ENCODE measurements around the gene SHLD2.
"Not testable (repeated sequence)": the region's sequence is repeated elsewhere in the genome, so short reads cannot be mapped to it uniquely, and the experiment has no call there.

SHLD2 gene

GRCh38 chr10:87094373-87095235 lies at the start of gene SHLD2, which contains the start of gene GLUD1:
Gene SHLD2 (plus strand): TSS chr10:87095206. CDS start chr10:87151355, 56,149 bp downstream.
Gene GLUD1 (minus strand): TSS chr10:87094843. CDS start chr10:87094769, 74 bp downstream.
- DNase-seq, result peak; percentile 97

GRCh38 chr10:87045434-87045938 lies 49.5 kb upstream of the SHLD2 start:
- DNase-seq, result no peak

GRCh38 chr10:87053111-87053510 lies 41.9 kb upstream of the SHLD2 start:
- DNase-seq, result no peak

GRCh38 chr10:87053577-87054181 lies 41.3 kb upstream of the SHLD2 start:
- no peak for DNase-seq

GRCh38 chr10:87054373-87055295 lies 40.4 kb upstream of the SHLD2 start:
- no peak for DNase-seq

- no peak for DNase-seq
Measured at GRCh38 chr10:87058171-87058570, 36.8 kb upstream of the SHLD2 start.

GRCh38 chr10:87059401-87059800 lies 35.6 kb upstream of the SHLD2 start:
- DNase-seq, result no peak

- no peak for DNase-seq
Measured at GRCh38 chr10:87060280-87060928, 34.6 kb upstream of the SHLD2 start.

- DNase-seq, result no peak
Measured at GRCh38 chr10:87064651-87065050, 30.4 kb upstream of the SHLD2 start.

GRCh38 chr10:87066178-87066577 lies 28.8 kb upstream of the SHLD2 start:
- no peak for DNase-seq

GRCh38 chr10:87066865-87067264 lies 28.1 kb upstream of the SHLD2 start:
- DNase-seq, result no peak

- DNase-seq, result no peak
Measured at GRCh38 chr10:87068281-87068680, 26.7 kb upstream of the SHLD2 start.

- no peak for DNase-seq
Measured at GRCh38 chr10:87072449-87072848, 22.6 kb upstream of the SHLD2 start.

GRCh38 chr10:87076421-87076820 lies 18.6 kb upstream of the SHLD2 start:
- not testable (repeated sequence) for DNase-seq

- no peak for DNase-seq
Measured at GRCh38 chr10:87079106-87079836, 15.7 kb upstream of the SHLD2 start.

- not testable (repeated sequence) for DNase-seq
Measured at GRCh38 chr10:87080621-87081020, 14.4 kb upstream of the SHLD2 start.

- not testable (repeated sequence) for DNase-seq
Measured at GRCh38 chr10:87081574-87081973, 13.4 kb upstream of the SHLD2 start.

- peak; percentile 48 for DNase-seq
Measured at GRCh38 chr10:87082219-87082618, 12.8 kb upstream of the SHLD2 start.

- not testable (repeated sequence) for DNase-seq
Measured at GRCh38 chr10:87083576-87084290, 11.3 kb upstream of the SHLD2 start.

GRCh38 chr10:87084291-87084782 lies 10.7 kb upstream of the SHLD2 start:
- peak; percentile 11 for DNase-seq

- no peak for DNase-seq
Measured at GRCh38 chr10:87085537-87085936, 9.5 kb upstream of the SHLD2 start.
